Mesenchymal stem cell (in vitro differentiated cells and primary cell): Measurements from ENCODE around the gene ATXN7L1.

Experiments
- DNase-seq: peaks from one replicate; pipeline ENCODE4 v3.0.0-alpha.2; 2013
- H2AFZ ChIP-seq: one replicate; pipeline ENCODE4 v1.6.1; 2013; ENCODE audit warnings: low read depth, mild to moderate bottlenecking, control low read depth, inconsistent platforms, low read length, moderate library complexity
- H2AK5ac ChIP-seq: 2 replicates; pipeline ENCODE4 v1.6.1; 2013; ENCODE audit warnings: low read length, moderate library complexity, mild to moderate bottlenecking, inconsistent platforms; ENCODE audit not compliant: severe bottlenecking
- H2BK120ac ChIP-seq: one replicate; pipeline ENCODE4 v1.6.1; 2013; ENCODE audit warnings: low read depth, mild to moderate bottlenecking, inconsistent platforms, low read length, moderate library complexity
- H2BK12ac ChIP-seq, 2 experiments: one replicate each; pipeline ENCODE4 v1.6.1; 2013; ENCODE audit warnings: inconsistent platforms in 2 of 2, low read length in 2 of 2, mild to moderate bottlenecking in 2 of 2, moderate library complexity in 2 of 2, control low read depth in 1 of 2
- H2BK15ac ChIP-seq: one replicate; pipeline ENCODE4 v1.6.1; 2013; ENCODE audit warnings: mild to moderate bottlenecking, low read depth, inconsistent platforms; ENCODE audit not compliant: poor library complexity, severe bottlenecking
- H2BK5ac ChIP-seq: 2 replicates; pipeline ENCODE4 v1.6.1; 2013; ENCODE audit warnings: low read depth, mild to moderate bottlenecking, low read length, control low read depth, inconsistent platforms; ENCODE audit not compliant: poor library complexity, severe bottlenecking
- H3K14ac ChIP-seq, 2 experiments: one replicate each; pipeline ENCODE4 v1.6.1; 2013; ENCODE audit warnings: inconsistent platforms in 2 of 2, low read length in 2 of 2, control low read depth in 1 of 2, mild to moderate bottlenecking in 1 of 2, moderate library complexity in 1 of 2
- H3K18ac ChIP-seq, 2 experiments: one replicate each; pipeline ENCODE4 v1.6.1; 2013; ENCODE audit warnings: inconsistent platforms in 2 of 2, low read length in 2 of 2, control low read depth in 1 of 2, low read depth in 1 of 2, mild to moderate bottlenecking in 1 of 2
- H3K23ac ChIP-seq, 2 experiments: one replicate each; pipeline ENCODE4 v1.6.1; 2013; ENCODE audit warnings: inconsistent platforms in 2 of 2, low read length in 2 of 2, mild to moderate bottlenecking in 2 of 2, moderate library complexity in 2 of 2, control low read depth in 1 of 2
- H3K27ac ChIP-seq: 2 replicates; pipeline ENCODE4 v1.5.1; 2013; ENCODE audit warnings: mild to moderate bottlenecking, moderate library complexity, low read length, control low read depth, inconsistent platforms; ENCODE audit not compliant: poor library complexity, severe bottlenecking
- H3K27me3 ChIP-seq, 2 experiments: 2 replicates each; pipeline versions ENCODE4 v1.6.1 to v1.7.0; 2013; ENCODE audit warnings: low read length in 2 of 2, mild to moderate bottlenecking in 2 of 2, moderate library complexity in 2 of 2, control low read depth in 1 of 2, inconsistent platforms in 1 of 2; ENCODE audit not compliant: control insufficient read depth in 1 of 2, insufficient read depth in 1 of 2
- H3K36me3 ChIP-seq, 2 experiments: 2 replicates each; pipeline versions ENCODE4 v1.6.1 to v1.7.0; 2013; ENCODE audit warnings: low read length in 2 of 2, control low read depth in 1 of 2, inconsistent platforms in 1 of 2, low read depth in 1 of 2, mild to moderate bottlenecking in 1 of 2; ENCODE audit not compliant: insufficient read depth in 2 of 2, control insufficient read depth in 1 of 2
- H3K4ac ChIP-seq, 2 experiments: one replicate each; pipeline ENCODE4 v1.6.1; 2013; ENCODE audit warnings: inconsistent platforms in 2 of 2, low read length in 2 of 2, mild to moderate bottlenecking in 2 of 2, moderate library complexity in 2 of 2, control low read depth in 1 of 2, low read depth in 1 of 2
- H3K4me1 ChIP-seq: 2 replicates; pipeline ENCODE4 v1.6.1; 2013; ENCODE audit warnings: low read depth, low read length, control low read depth; ENCODE audit not compliant: control insufficient read depth, insufficient read depth
- H3K4me2 ChIP-seq: 2 replicates; pipeline ENCODE4 v1.6.1; 2013; ENCODE audit warnings: low read length, mild to moderate bottlenecking, inconsistent platforms; ENCODE audit not compliant: poor library complexity, severe bottlenecking
- H3K4me3 ChIP-seq, 2 experiments: 2 replicates each; pipeline versions ENCODE4 v1.5.1 to v1.7.0; 2013; ENCODE audit warnings: low read length in 2 of 2, mild to moderate bottlenecking in 2 of 2, control low read depth in 1 of 2, low read depth in 1 of 2; ENCODE audit not compliant: insufficient read depth in 1 of 2
- H3K79me1 ChIP-seq: replicated peaks from 2 replicates; pipeline ENCODE4 v1.6.1; 2013; ENCODE audit warnings: mild to moderate bottlenecking, control low read depth, low read length, inconsistent platforms; ENCODE audit not compliant: poor library complexity, severe bottlenecking
- H3K9ac ChIP-seq: 2 replicates; pipeline ENCODE4 v1.7.0; 2013; ENCODE audit warnings: mild to moderate bottlenecking, low read length, moderate library complexity
- H3K9me3 ChIP-seq: 2 replicates; pipeline ENCODE4 v1.7.0; 2013; ENCODE audit warnings: mild to moderate bottlenecking, low read length; ENCODE audit not compliant: control insufficient read depth
- H4K8ac ChIP-seq: one replicate; pipeline ENCODE4 v1.6.1; 2013; ENCODE audit warnings: inconsistent platforms, mild to moderate bottlenecking, low read length, moderate library complexity
- H4K91ac ChIP-seq: one replicate; pipeline ENCODE4 v1.6.1; 2013; ENCODE audit warnings: mild to moderate bottlenecking, low read length, inconsistent platforms
- WGBS: methylation state at CpG from one replicate; pipeline ENCODE4 v1.1.7; 2013; ENCODE audit warnings: mixed read lengths; 5-methylcytosine and 5-hydroxymethylcytosine counted together

Gene ATXN7L1

DNA sequence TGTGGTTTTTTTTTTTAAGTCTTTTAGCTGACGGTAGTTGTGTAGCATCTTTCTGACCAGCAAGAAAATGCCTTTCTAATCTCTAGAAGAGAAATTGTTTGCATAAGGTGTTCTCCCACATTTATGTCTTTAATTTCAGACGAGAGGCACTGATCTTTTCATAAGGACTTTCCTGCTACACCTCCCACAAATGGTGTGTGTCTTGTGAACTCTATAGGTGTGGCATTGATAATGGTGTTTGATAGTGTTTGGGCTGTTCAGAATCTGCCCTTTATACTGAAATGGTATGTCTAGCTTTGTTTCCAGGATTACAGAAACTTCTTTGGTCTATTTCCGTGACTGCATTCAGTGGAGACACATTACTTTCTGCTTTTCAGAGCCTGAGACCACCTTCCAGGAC lies 21.6 kb upstream of the ATXN7L1 start:
- peaks cover 0 to 27% of the 10 kb centered on the region in 2 experiments for H3K36me3 ChIP-seq
- WGBS = 100% methylated on average over 2 of the region's 3 CpGs
- no peak overlapping the region for H3K4me3 ChIP-seq
- no peak overlapping the region for H3K23ac ChIP-seq
- H3K79me1 ChIP-seq = no peaks in the 10 kb centered on the region
- no peak overlapping the region for H3K4me2 ChIP-seq
- no peak overlapping the region for H2AFZ ChIP-seq
- H3K14ac ChIP-seq = no peak overlapping the region
- no peak overlapping the region for H3K9ac ChIP-seq
- H3K18ac ChIP-seq = no peak overlapping the region
- no peak for DNase-seq
- H2BK15ac ChIP-seq = no peak overlapping the region
- H3K27ac ChIP-seq = no peak overlapping the region
- H2BK12ac ChIP-seq = no peak overlapping the region
- H3K27me3 ChIP-seq = no peaks in the 10 kb centered on the region
- H3K9me3 ChIP-seq = no peaks in the 10 kb centered on the region
- no peak overlapping the region for H3K4ac ChIP-seq
- no peak overlapping the region for H2AK5ac ChIP-seq
- H4K91ac ChIP-seq = no peak overlapping the region
- H2BK5ac ChIP-seq = no peak overlapping the region
- no peak overlapping the region for H2BK120ac ChIP-seq
- no peak overlapping the region for H4K8ac ChIP-seq
- no peaks in the 10 kb centered on the region for H3K4me1 ChIP-seq

DNA sequence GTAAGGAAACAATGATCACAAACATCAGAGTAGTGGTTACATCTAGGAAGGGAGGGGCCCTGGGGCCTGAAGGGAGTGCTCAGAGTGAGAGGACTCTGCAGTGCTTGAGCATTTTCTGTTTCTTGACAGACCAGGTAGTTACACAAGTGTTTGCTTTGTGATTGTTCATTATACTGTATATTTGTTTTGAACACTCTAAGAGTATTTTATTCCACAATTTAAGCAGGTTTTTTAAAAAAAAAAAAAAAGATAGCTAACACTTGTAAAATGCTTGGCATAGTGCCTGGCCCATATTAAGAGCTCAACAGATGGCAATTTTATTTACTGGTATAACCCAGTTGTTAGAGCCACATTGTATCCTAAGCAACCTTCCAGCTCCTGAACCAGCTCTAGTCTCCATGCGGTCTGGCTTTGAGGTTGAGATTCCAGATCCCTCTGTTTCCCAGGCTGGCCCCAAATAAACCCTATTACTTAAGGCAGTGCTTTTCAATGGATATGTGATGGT lies 20.1 kb upstream of the ATXN7L1 start:
- Histone ChIP-seq H3K4me2 (no peak overlapping the region), H4K8ac (no peak overlapping the region), H3K27me3 (no peaks in the 10 kb centered on the region), H3K27ac (no peak overlapping the region), H4K91ac (no peak overlapping the region), H3K9ac (no peak overlapping the region), H3K4me1 (no peaks in the 10 kb centered on the region), H2BK120ac (no peak overlapping the region), H3K14ac (no peak overlapping the region), H3K23ac (no peak overlapping the region), H2BK15ac (no peak overlapping the region), H3K36me3 (peaks cover 0 to 42% of the 10 kb centered on the region in 2 experiments), H3K4me3 (no peak overlapping the region), H3K18ac (no peak overlapping the region), H2AK5ac (no peak overlapping the region), H2AFZ (no peak overlapping the region), H2BK12ac (no peak overlapping the region), H2BK5ac (no peak overlapping the region), H3K79me1 (no peaks in the 10 kb centered on the region), H3K9me3 (no peaks in the 10 kb centered on the region), H3K4ac (no peak overlapping the region)
- 100% methylated on average over 1 of the region's 1 CpG for whole genome bisulfite sequencing
- no peak for DNase-seq

GRCh38 chr7:105894131-105894530 lies 17.7 kb upstream of the ATXN7L1 start:
- Histone ChIP-seq H2AK5ac (no peak overlapping the region), H3K4me3 (no peak overlapping the region), H4K91ac (no peak overlapping the region), H3K9ac (no peak overlapping the region), H3K4me2 (no peak overlapping the region), H2BK12ac (no peak overlapping the region), H3K18ac (no peak overlapping the region), H3K36me3 (peaks cover 0 to 52% of the 10 kb centered on the region in 2 experiments), H3K27ac (no peak overlapping the region), H2AFZ (no peak overlapping the region), H3K27me3 (no peaks in the 10 kb centered on the region), H3K79me1 (no peaks in the 10 kb centered on the region), H3K23ac (no peak overlapping the region), H4K8ac (no peak overlapping the region), H3K14ac (no peak overlapping the region), H3K4ac (no peak overlapping the region), H2BK15ac (no peak overlapping the region), H2BK120ac (no peak overlapping the region), H3K4me1 (no peaks in the 10 kb centered on the region), H2BK5ac (no peak overlapping the region), H3K9me3 (no peaks in the 10 kb centered on the region)
- no peak for DNase-seq
- WGBS = 98% methylated on average over 3 of the region's 3 CpGs

GRCh38 chr7:105892387-105892786 lies 16.0 kb upstream of the ATXN7L1 start:
- Histone ChIP-seq H3K9ac (no peak overlapping the region), H3K4me2 (no peak overlapping the region), H3K27me3 (no peaks in the 10 kb centered on the region), H3K79me1 (peaks cover 4% of the 10 kb centered on the region), H3K4ac (no peak overlapping the region), H2AFZ (no peak overlapping the region), H2BK12ac (no peak overlapping the region), H2BK15ac (no peak overlapping the region), H2BK120ac (no peak overlapping the region), H3K36me3 (peaks cover 0 to 51% of the 10 kb centered on the region in 2 experiments), H3K9me3 (no peaks in the 10 kb centered on the region), H4K8ac (no peak overlapping the region), H3K18ac (no peak overlapping the region), H3K23ac (no peak overlapping the region), H2BK5ac (no peak overlapping the region), H3K27ac (no peak overlapping the region), H2AK5ac (no peak overlapping the region), H3K14ac (no peak overlapping the region), H3K4me1 (no peaks in the 10 kb centered on the region), H3K4me3 (no peak overlapping the region), H4K91ac (no peak overlapping the region)
- 95% methylated on average over 2 of the region's 2 CpGs for WGBS
- no peak for DNase-seq
